Pulmonary artery endothelial cell (primary cell): ENCODE data around the gene SPCS1. TPM values are rescaled to one million over a fixed set of nuclear protein-coding genes. Genes with fewer than 3 reads are reported as not detected.

Experiments used
- DNase-seq: peaks from one replicate; pipeline ENCODE4 v3.0.0-alpha.2; 2011; ENCODE audit warnings: low read depth, low spot score
- total RNA-seq: library from RNA; depleted of rRNA; stranded (reverse); fragments of >200 nt; gene quantifications from 2 replicates; pipeline ENCODE4 v1.2.3, GENCODE V29; 2014

SPCS1 gene
- total RNA-seq, 1 donor from 2014 or later, result 65.0 TPM

DNA sequence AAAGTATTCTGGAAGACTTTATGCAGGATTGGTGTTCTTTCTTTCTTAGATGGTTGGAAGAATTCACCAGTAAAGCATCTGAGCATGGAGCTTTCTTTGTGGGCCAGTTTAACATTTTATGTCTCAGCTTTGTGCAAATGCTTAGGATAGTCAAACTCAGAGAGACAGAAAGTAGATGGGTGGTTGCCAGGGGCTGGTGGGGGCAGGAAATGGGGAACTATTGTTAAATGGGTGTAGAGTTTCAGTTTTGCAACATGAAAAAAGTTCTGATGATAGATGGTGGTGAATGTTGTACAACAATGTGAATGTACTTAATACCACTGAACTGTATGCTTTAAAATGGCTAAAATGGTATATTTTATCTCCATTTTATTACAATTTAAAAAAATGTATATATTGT is 24.8 kb downstream of the SPCS1 start:
- no peak for DNase-seq

DNA sequence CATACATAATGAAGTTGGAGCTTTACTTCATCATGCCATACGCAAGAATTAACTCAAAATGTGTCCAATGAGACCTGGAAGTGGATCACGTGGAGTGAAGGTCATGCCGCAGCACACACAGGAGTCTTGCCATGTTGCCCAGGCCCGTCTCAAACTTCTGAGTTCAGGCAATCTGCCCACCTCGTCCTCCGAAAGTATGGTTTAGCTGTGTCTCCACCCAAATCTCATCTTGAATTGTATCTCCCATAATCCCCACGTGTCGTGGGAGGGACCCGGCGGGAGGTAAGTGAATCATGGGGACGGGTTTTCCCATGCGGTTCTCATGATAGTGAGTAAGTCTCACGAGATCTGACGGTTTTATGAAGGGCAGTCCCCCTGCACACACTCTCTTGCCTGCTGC is 25.7 kb downstream of the SPCS1 start:
- no peak for DNase-seq

DNA sequence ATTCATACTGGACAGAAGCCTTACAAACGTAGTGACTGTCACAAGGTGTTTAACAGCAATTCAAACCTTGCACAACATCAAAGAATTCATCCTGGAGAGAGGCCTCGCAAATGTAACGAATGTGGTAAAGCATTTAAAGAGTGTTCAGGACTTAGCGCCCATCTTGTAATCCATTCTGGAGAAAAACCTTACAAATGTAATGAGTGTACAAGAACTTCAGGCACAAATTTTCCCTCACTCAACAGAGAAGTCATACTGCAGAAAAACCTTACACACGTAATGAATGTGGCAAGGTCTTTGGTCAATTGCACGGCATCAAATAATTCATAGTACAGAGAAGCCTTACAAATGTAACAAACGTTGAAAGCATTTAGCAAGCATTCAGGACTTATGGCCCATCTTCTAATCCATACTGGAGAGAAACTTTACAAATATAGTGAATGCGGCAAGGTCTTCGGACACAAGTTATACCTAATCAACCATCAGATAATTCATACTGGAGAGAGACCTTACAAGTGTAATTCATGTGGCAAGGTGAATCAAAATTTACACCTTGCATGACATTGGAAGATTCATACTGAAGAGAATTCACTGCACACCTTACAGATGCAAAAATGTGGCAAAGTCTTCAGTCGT is 27.5 kb downstream of the SPCS1 start:
- DNase-seq, result no peak

DNA sequence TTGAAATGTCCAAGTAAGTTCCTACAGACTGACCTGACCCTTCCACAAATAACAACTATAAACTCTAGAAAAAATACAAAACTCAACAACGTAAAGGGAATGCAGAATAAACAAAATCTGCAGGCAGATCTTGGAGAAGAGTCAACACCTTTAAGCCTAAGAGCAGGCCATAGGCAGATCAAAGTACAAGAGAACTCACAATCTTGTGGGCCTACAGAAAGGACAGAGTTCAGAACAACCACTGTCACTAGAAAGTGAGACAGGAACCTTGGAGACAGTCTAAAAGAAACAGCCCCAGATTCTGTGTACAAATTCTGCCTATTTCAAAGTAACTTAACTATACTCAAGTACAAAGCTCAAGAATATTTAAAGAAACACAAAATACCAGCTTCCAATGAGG is 33.8 kb downstream of the SPCS1 start:
- DNase-seq, result no peak

DNA sequence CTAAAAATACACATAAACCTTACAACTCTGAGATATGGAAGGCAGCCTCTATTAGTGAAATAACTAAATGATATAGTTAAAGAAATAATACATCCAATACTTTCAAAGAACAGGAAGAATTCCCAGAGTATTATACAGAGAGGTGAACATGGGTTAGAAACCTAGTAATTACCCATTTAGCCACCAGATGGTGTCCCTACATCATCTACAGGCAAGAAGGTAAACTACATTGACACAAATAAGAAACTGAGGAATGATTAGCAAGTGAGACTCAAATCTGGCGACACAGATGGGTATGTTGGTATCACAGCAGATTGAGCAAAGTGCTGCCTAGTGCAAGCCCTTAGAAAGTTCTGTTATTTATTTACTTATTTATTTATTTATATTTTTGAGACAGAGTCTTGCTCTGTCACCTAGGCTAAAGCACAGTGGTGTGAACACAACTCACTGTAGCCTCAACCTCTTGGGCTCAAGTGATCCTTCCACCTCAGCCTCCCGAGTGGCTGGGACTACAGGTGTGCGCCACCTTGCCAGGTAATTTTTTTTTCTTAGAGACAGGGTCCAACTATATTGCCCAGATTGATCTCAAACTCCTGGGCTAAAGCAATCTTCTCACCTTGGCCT is 36.6 kb downstream of the SPCS1 start:
- DNase-seq, result no peak

DNA sequence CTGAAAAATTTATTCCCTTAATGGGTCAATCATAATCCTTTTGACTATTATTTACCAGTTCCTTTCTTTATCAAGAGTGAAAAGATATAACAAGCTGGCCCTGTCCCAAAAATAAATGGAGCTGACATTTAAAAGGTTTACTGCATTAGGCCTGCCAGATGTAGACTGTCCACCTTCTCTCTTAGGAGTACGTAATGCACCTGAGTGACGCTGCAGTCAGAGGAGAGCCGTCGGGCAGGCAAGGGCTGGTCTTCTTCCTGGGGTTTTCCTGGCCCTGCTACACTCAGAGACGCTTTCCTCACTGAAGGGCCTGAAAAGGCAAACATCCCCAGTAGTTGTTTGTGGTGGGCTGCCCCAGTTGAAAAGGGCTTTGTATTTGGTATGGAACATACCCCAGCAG is 37.2 kb downstream of the SPCS1 start:
- no peak for DNase-seq

DNA sequence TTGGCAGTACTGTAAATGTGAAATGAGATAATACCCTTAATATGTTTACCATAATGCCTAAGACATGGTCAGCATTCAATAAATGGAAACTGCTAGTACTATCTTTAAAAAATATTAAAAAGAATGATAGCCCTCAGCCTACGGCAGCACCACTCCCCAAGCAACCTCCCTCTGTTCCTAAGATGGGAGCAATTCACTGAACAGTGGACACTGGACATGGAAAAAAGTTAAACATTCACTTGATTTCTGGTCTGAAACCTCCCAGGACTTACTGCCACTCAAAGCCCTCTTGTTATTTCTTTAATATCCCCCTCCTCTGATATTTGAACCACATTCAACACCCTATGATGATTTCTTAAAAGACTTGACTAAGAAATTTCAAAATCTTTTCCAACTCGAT is 37.8 kb downstream of the SPCS1 start:
- DNase-seq, result no peak

DNA sequence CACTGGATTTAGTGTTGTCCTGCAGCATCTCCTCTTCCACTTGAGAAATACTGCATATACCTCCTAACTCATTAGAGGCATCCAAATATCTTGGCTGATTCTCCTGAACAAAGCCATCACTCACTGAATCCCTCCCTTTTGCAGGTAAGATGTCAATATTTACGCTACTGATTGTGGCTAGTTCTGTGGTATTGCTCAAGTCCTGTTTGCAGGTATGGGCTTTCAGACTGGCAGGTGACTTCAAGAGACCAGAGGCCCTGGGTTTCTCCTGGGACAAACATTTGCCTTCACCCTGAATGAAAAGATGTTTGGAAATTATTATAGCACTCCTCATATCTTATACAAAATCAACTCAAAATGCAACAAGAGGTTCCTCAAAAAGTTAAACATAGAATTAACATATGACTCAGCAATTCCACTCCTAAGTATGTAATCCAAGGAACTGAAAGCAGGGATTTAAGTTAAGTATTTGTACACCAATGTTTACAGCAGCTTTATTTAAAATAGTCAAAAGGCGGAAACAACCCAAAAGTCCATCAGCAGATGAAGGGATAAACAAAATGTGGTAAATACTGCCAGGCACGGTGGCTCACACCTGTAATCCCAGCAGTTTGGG is 46.2 kb downstream of the SPCS1 start:
- no peak for DNase-seq

DNA sequence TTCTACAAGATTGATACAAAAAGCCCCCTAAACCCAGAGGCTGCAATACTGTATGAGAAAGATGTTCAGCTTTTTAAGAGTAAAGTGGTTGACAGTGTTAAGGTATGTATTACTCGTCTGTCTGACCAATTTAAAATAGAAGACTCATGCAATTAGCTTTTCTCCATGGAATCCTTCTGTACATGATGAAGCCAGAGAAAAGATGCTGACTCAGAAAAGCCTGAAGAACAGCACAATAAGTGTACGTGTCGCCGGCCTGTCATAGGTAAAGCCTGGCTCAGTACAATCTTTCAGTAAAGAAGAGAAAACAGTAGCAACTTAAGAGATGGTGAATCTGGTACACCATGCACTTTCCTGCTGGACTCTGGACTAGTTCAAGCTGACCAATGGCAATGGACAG is 48.5 kb downstream of the SPCS1 start:
- no peak for DNase-seq

DNA sequence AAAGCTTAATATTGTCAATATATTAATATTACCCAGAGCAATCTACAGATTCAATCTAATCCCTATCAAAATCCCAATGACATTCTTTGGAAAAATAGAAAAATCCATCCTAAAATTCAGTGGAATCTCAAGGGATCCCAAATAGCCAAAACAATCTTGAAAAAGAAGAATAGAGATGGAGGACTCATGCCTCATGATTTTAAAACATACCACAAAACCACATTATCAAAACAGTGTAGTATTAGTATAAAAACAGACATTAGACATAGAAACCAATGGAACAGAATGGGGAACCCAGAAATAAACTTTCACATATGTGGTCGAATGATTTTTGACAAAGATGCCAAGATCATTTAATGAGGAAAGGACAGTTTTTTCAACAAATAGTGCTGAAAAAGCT is 50.2 kb downstream of the SPCS1 start:
- no peak for DNase-seq

Other genes starting within 250 kb of the SPCS1 start
- gene STAB1, start 210.8 kb upstream of the SPCS1 start, total RNA-seq, result 189 and 237 TPM in 2 replicates
- 50.1 and 53.8 TPM in 2 replicates for gene NT5DC2, start 172.2 kb upstream of the SPCS1 start, total RNA-seq
- 5.1 and 7.5 TPM in 2 replicates for gene UQCC5, start 169.5 kb upstream of the SPCS1 start, total RNA-seq
- gene PBRM1, start 20.2 kb upstream of the SPCS1 start, total RNA-seq, result 63.0 and 92.9 TPM in 2 replicates
- gene GNL3, start 20.1 kb upstream of the SPCS1 start, total RNA-seq, result 124 and 133 TPM in 2 replicates
- gene GLT8D1, start 315 bp upstream of the SPCS1 start, total RNA-seq, result 70.2 and 76.6 TPM in 2 replicates
- gene NEK4, start 64.8 kb downstream of the SPCS1 start, total RNA-seq, result 16.4 and 25.5 TPM in 2 replicates
- gene ITIH1, start 71.5 kb downstream of the SPCS1 start, total RNA-seq, result not detected in 2 replicates
- gene ITIH3, start 88.7 kb downstream of the SPCS1 start, total RNA-seq, result not detected in 2 replicates
- 0.49 and 0.53 TPM in 2 replicates for gene ITIH4, start 124.6 kb downstream of the SPCS1 start, total RNA-seq
- not detected in 2 replicates for gene MUSTN1, start 128.9 kb downstream of the SPCS1 start, total RNA-seq
- 12.3 and 20.3 TPM in 2 replicates for gene STIMATE, start 191.4 kb downstream of the SPCS1 start, total RNA-seq